ENCODE measurements around the gene EIF4G3. TPM values are rescaled to one million over a fixed set of nuclear protein-coding genes. Genes with fewer than 3 reads are reported as not detected.

EIF4G3 gene
- total RNA-seq, 1 experiment from 2014 or later: 72.0 TPM

- Histone ChIP-seq H3K9ac (ENCODE audit: extremely low read depth, insufficient read length, low read length) (no peak overlapping the region), H3K9me3 (ENCODE audit: control insufficient read depth, low read depth, low read length) (no peaks in the 10 kb centered on the region), H2BK15ac (ENCODE audit: low read depth, low read length) (no peak overlapping the region), H3K4me2 (ENCODE audit: insufficient read depth, insufficient read length, low read length) (no peak overlapping the region), H3K4me1 (ENCODE audit: insufficient read depth, low read length) (no peaks in the 10 kb centered on the region), H3K79me2 (ENCODE audit: insufficient read depth, low read length) (no peaks in the 10 kb centered on the region), H3K4ac (ENCODE audit: low read depth, low read length) (no peak overlapping the region), H3K27ac (ENCODE audit: insufficient read length, low read depth, low read length) (no peak overlapping the region), H3T11ph (ENCODE audit: low read length) (no peak overlapping the region), H2BK12ac (ENCODE audit: insufficient read length, low read depth, low read length) (no peak overlapping the region), H3K79me1 (ENCODE audit: insufficient read depth, low read depth, low read length, poor library complexity, severe bottlenecking) (no peaks in the 10 kb centered on the region), H3K18ac (ENCODE audit: insufficient read length, low read depth, low read length) (no peak overlapping the region), H4K91ac (ENCODE audit: insufficient read length, low read depth, low read length) (no peak overlapping the region), H3K14ac (ENCODE audit: insufficient read depth, low read length) (no peak overlapping the region), H2BK5ac (ENCODE audit: insufficient read length, low read length) (no peak overlapping the region), H4K20me1 (ENCODE audit: control insufficient read depth, insufficient read depth, insufficient read length) (no peaks in the 10 kb centered on the region), H3K23ac (ENCODE audit: insufficient read length, low read depth, low read length) (no peak overlapping the region), H3K27me3 (ENCODE audit: insufficient read depth, low read length) (no peaks in the 10 kb centered on the region), H3K56ac (ENCODE audit: insufficient read length, low read depth, low read length) (no peak overlapping the region), H4K5ac (ENCODE audit: insufficient read length, low read depth, low read length) (no peak overlapping the region), H3K23me2 (ENCODE audit: insufficient read length, low read depth, low read length, poor library complexity, severe bottlenecking) (no peaks in the 10 kb centered on the region), H4K8ac (replicated peaks; ENCODE audit: insufficient read length, low read depth, low read length) (no peak overlapping the region), H2AFZ (ENCODE audit: low read length) (no peak overlapping the region), H2AK5ac (ENCODE audit: insufficient read length, low read length) (no peak overlapping the region), H2BK20ac (ENCODE audit: low read depth, low read length, poor library complexity, severe bottlenecking) (no peak overlapping the region), H2BK120ac (ENCODE audit: low read depth, low read length, poor library complexity, severe bottlenecking) (no peak overlapping the region)
- Mint-ChIP-seq H3K27me3 (ENCODE audit: low read depth) (no peaks in the 10 kb centered on the region), H3K9me3 (no peaks in the 10 kb centered on the region), H3K4me3 (no peak overlapping the region), H3K4me1 (no peaks in the 10 kb centered on the region), H3K36me3 (ENCODE audit: insufficient read depth in 1 of 3, low read depth in 3 of 3) (peaks cover 4 to 22% (median 12%) of the 10 kb centered on the region in 3 experiments; a peak in 5 of 7 replicates), H3K27ac (no peak overlapping the region)
- no peak for TF ChIP-seq CTCF (conservative IDR thresholded peaks at IDR 0.05)
- no CpG with 5 or more reads among the region's 2 CpGs for WGBS (ENCODE audit: extremely low coverage, insufficient read length, low lambda C conversion rate)
- DNase-seq: no peak
These were observed 308.4 kb downstream of the EIF4G3 start for GRCh38 chr1:20868263-20868662.
